Common myeloid progenitor, CD34-positive (primary cell): ENCODE results near the gene NME2.

ENCODE experiments used
- CTCF ChIA-PET: fragments of 350-600 bp; sonication (Branson Sonifier 250); formaldehyde crosslinking; loops from one replicate; lab custom pipeline; 2021; ENCODE audit warnings: antibody characterized with exemption; lab: Charles Lee
- POLR2A ChIA-PET: fragments of 350-600 bp; sonication (Branson Sonifier 250); formaldehyde crosslinking; loops from one replicate; lab custom pipeline; 2021; ENCODE audit warnings: antibody characterized with exemption; lab: Charles Lee
- DNase-seq, 3 donors: peaks; one replicate each; pipeline versions ENCODE4 v3.0.0 to v3.0.0-alpha.2; 2013
- H3K27ac ChIP-seq, 2 experiments: 1 replicate in 1 of 2; 2 replicates in 1 of 2; pipeline ENCODE4 v1.7.0; 2013; ENCODE audit warnings: inconsistent platforms in 2 of 2, low read length in 2 of 2, mild to moderate bottlenecking in 2 of 2, low read depth in 1 of 2, moderate library complexity in 1 of 2; ENCODE audit not compliant: severe bottlenecking in 2 of 2, insufficient read depth in 1 of 2, poor library complexity in 1 of 2
- H3K27me3 ChIP-seq, 5 experiments: replicated peaks in 2 of 5; 1 replicate in 3 of 5; 2 replicates in 2 of 5; pipeline versions ENCODE4 v1.6.1 to v1.7.0; 2013; ENCODE audit warnings: low read length in 4 of 5, mild to moderate bottlenecking in 2 of 5, moderate library complexity in 2 of 5, inconsistent platforms in 1 of 5; ENCODE audit not compliant: insufficient read depth in 5 of 5, control insufficient read depth in 4 of 5
- H3K36me3 ChIP-seq, 4 experiments: 1 replicate in 2 of 4; 2 replicates in 2 of 4; pipeline versions ENCODE4 v1.6.1 to v1.7.0; 2013; ENCODE audit warnings: low read length in 3 of 4, control low read depth in 1 of 4, mild to moderate bottlenecking in 1 of 4; ENCODE audit not compliant: control insufficient read depth in 4 of 4, insufficient read depth in 4 of 4
- H3K4me1 ChIP-seq, 4 experiments: 1 replicate in 3 of 4; 2 replicates in 1 of 4; pipeline versions ENCODE4 v1.6.1 to v1.7.1; 2013; ENCODE audit warnings: low read length in 3 of 4, mild to moderate bottlenecking in 3 of 4, control low read depth in 1 of 4, inconsistent platforms in 1 of 4, moderate library complexity in 1 of 4; ENCODE audit not compliant: control insufficient read depth in 4 of 4, insufficient read depth in 4 of 4; ENCODE audit errors: control extremely low read depth in 1 of 4
- H3K4me3 ChIP-seq, 7 experiments: 1 replicate in 4 of 7; 2 replicates in 3 of 7; pipeline versions ENCODE4 v1.5.1 to v1.7.0; 2013; ENCODE audit warnings: mild to moderate bottlenecking in 7 of 7, low read length in 6 of 7, moderate library complexity in 6 of 7, inconsistent platforms in 2 of 7, low read depth in 2 of 7, control low read depth in 1 of 7; ENCODE audit not compliant: insufficient read depth in 4 of 7, control insufficient read depth in 1 of 7; ENCODE audit errors: extremely low read depth in 1 of 7
- H3K9me3 ChIP-seq, 5 experiments: 1 replicate in 4 of 5; 2 replicates in 1 of 5; pipeline versions ENCODE4 v1.6.1 to v1.7.1; 2013; ENCODE audit warnings: low read length in 4 of 5, mild to moderate bottlenecking in 2 of 5, inconsistent platforms in 1 of 5, low read depth in 1 of 5, moderate library complexity in 1 of 5; ENCODE audit not compliant: control insufficient read depth in 4 of 5, insufficient read depth in 2 of 5; ENCODE audit errors: control extremely low read depth in 1 of 5
- WGBS: methylation state at CpG from one replicate; pipeline ENCODE4 v1.1.5; 2013; ENCODE audit not compliant: insufficient coverage; 5-methylcytosine and 5-hydroxymethylcytosine counted together

NME2 gene

GRCh38 chr17:51184124-51184523 is 17.9 kb downstream of the NME2 start:
- Histone ChIP-seq H3K4me1 (peaks cover 0 to 3% (median 0%) of the 10 kb centered on the region in 4 experiments), H3K27ac (peak overlapping the region in 1 of 2 experiments; percentile 36), H3K4me3 (no peak overlapping the region), H3K9me3 (no peaks in the 10 kb centered on the region), H3K27me3 (no peaks in the 10 kb centered on the region), H3K36me3 (peaks cover 9 to 62% (median 41%) of the 10 kb centered on the region in 4 experiments)
- no peak for DNase-seq
- ChIA-PET POLR2A (interaction anchor here (0.5 kb wide), 1 partner anchor 81 kb away, joined by 3 read pairs; no protein-coding TSS in a partner anchor), CTCF (interaction anchor here (1.8 kb wide), 1 partner anchor 14 kb away, joined by 5 read pairs; no protein-coding TSS in a partner anchor)
- 83% methylated on average over 1 of the region's 1 CpG for WGBS

- no peaks in the 10 kb centered on the region for H3K27me3 ChIP-seq
- no peak overlapping the region for H3K27ac ChIP-seq
- POLR2A ChIA-PET, result no interaction called here
- no peak for DNase-seq
- CTCF ChIA-PET, result interaction anchor here (1.1 kb wide), 1 partner anchor 9 kb away, joined by 3 read pairs; no protein-coding TSS in a partner anchor
- no peaks in the 10 kb centered on the region for H3K9me3 ChIP-seq
- 93% methylated on average over 3 of the region's 8 CpGs for WGBS
- H3K4me3 ChIP-seq, result no peak overlapping the region
- H3K4me1 ChIP-seq, result peaks cover 0 to 3% (median 0%) of the 10 kb centered on the region in 4 experiments
- peaks cover 10 to 65% (median 49%) of the 10 kb centered on the region in 4 experiments for H3K36me3 ChIP-seq
These were observed 19.6 kb downstream of the NME2 start for GRCh38 chr17:51185763-51186332.

GRCh38 chr17:51188271-51188833 is 22.1 kb downstream of the NME2 start:
- no peaks in the 10 kb centered on the region for H3K9me3 ChIP-seq
- peaks cover 0 to 3% (median 0%) of the 10 kb centered on the region in 4 experiments for H3K4me1 ChIP-seq
- ChIA-PET CTCF (no interaction called here), POLR2A (interaction anchor here (0.6 kb wide), 1 partner anchor 24 kb away, joined by 3 read pairs; no protein-coding TSS in a partner anchor)
- H3K4me3 ChIP-seq, result no peak overlapping the region
- 80% methylated on average over 1 of the region's 9 CpGs for WGBS
- DNase-seq, result no peak
- H3K27me3 ChIP-seq, result no peaks in the 10 kb centered on the region
- peak overlapping the region in 1 of 2 experiments; percentile 29 for H3K27ac ChIP-seq
- peaks cover 19 to 67% (median 49%) of the 10 kb centered on the region in 4 experiments for H3K36me3 ChIP-seq

GRCh38 chr17:51189162-51189561 is 23.0 kb downstream of the NME2 start:
- peaks cover 24 to 69% (median 49%) of the 10 kb centered on the region in 4 experiments for H3K36me3 ChIP-seq
- H3K27me3 ChIP-seq, result no peaks in the 10 kb centered on the region
- CTCF ChIA-PET, result no interaction called here
- no peak overlapping the region for H3K27ac ChIP-seq
- H3K4me3 ChIP-seq, result no peak overlapping the region
- no peaks in the 10 kb centered on the region for H3K9me3 ChIP-seq
- H3K4me1 ChIP-seq, result peaks cover 0 to 2% (median 0%) of the 10 kb centered on the region in 4 experiments
- no peak for DNase-seq
- POLR2A ChIA-PET, result no interaction called here

GRCh38 chr17:51189628-51190027 is 23.4 kb downstream of the NME2 start:
- H3K27ac ChIP-seq, result no peak overlapping the region
- no peaks in the 10 kb centered on the region for H3K9me3 ChIP-seq
- no peak for DNase-seq
- no peak overlapping the region for H3K4me3 ChIP-seq
- no peaks in the 10 kb centered on the region for H3K4me1 ChIP-seq
- POLR2A ChIA-PET, result no interaction called here
- no CpG with 5 or more reads among the region's 1 CpG for WGBS
- peaks cover 26 to 70% (median 51%) of the 10 kb centered on the region in 4 experiments for H3K36me3 ChIP-seq
- no peaks in the 10 kb centered on the region for H3K27me3 ChIP-seq
- CTCF ChIA-PET, result interaction anchor here (1.0 kb wide), 1 partner anchor 10 kb away, joined by 3 read pairs; no protein-coding TSS in a partner anchor

GRCh38 chr17:51191895-51192294 is 25.7 kb downstream of the NME2 start:
- no peak for DNase-seq
- WGBS, result no CpG with 5 or more reads among the region's 2 CpGs
- H3K27me3 ChIP-seq, result no peaks in the 10 kb centered on the region
- no peak overlapping the region for H3K4me3 ChIP-seq
- peaks cover 30 to 71% (median 50%) of the 10 kb centered on the region in 4 experiments for H3K36me3 ChIP-seq
- H3K9me3 ChIP-seq, result no peaks in the 10 kb centered on the region
- H3K27ac ChIP-seq, result no peak overlapping the region
- H3K4me1 ChIP-seq, result no peaks in the 10 kb centered on the region
- POLR2A ChIA-PET, result no interaction called here
- CTCF ChIA-PET, result no interaction called here

GRCh38 chr17:51197754-51198153 is 31.5 kb downstream of the NME2 start:
- POLR2A ChIA-PET, result no interaction called here
- Histone ChIP-seq H3K27me3 (no peaks in the 10 kb centered on the region), H3K36me3 (peaks cover 32 to 71% (median 51%) of the 10 kb centered on the region in 4 experiments), H3K4me3 (no peak overlapping the region), H3K4me1 (peaks cover 0 to 13% (median 0%) of the 10 kb centered on the region in 4 experiments), H3K9me3 (no peaks in the 10 kb centered on the region), H3K27ac (no peak overlapping the region)
- 100% methylated on average over 2 of the region's 4 CpGs for WGBS
- CTCF ChIA-PET, result interaction anchor here (0.6 kb wide), 1 partner anchor 49 kb away, joined by 3 read pairs; no protein-coding TSS in a partner anchor
- no peak for DNase-seq
